ENCODE measurements around the gene CRYGS. TPM values are rescaled to one million over a fixed set of nuclear protein-coding genes. Genes with fewer than 3 reads are reported as not detected.

Gene CRYGS
- total RNA-seq, 1 donor from 2014 or later: 3.9 TPM

GRCh38 chr3:186512570-186513302, 31.4 kb downstream of the CRYGS start:
- Mint-ChIP-seq H3K4me1 (ENCODE audit: low read depth) (peaks cover 2% of the 10 kb centered on the region), H3K4me3 (ENCODE audit: low read depth) (no peak overlapping the region), H3K27me3 (peaks cover 35% of the 10 kb centered on the region), H3K27ac (no peak overlapping the region), H3K9me3 (ENCODE audit: low read depth) (no peaks in the 10 kb centered on the region), H3K36me3 (ENCODE audit: insufficient read depth) (no peaks in the 10 kb centered on the region)
- no peak for DNase-seq (ENCODE audit: low spot score, unreplicated experiment)
- TF ChIP-seq CTCF (IDR thresholded peaks at IDR 0.05; ENCODE audit: unreplicated experiment): no peak

DNA sequence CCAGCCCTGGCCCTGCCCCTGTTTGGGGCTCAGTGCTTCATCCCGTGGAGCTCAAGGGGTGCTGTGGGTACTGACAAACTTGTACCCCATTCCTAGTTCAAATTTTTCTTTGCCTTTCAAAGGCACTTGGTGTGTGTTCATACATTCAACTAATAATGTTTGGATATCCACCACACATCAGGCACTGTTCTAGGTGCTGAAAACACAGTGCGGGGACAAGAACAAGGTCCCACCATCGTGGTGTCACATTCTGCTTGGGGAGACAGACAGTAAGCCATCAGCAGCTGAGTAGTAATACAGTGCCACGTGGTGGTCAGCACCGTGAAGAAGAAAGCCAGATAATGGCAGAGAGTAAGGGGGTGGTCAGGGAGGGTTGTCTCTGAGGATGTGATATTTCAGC, 32.5 kb downstream of the CRYGS start:
- H3K4me3 Mint-ChIP-seq (ENCODE audit: low read depth): no peak overlapping the region
- H3K27ac Mint-ChIP-seq: no peak overlapping the region
- H3K9me3 Mint-ChIP-seq (ENCODE audit: low read depth): no peaks in the 10 kb centered on the region
- peaks cover 2% of the 10 kb centered on the region for H3K4me1 Mint-ChIP-seq (ENCODE audit: low read depth)
- DNase-seq (ENCODE audit: low spot score, unreplicated experiment): no peak
- no peak for TF ChIP-seq CTCF (IDR thresholded peaks at IDR 0.05; ENCODE audit: unreplicated experiment)
- H3K27me3 Mint-ChIP-seq: peaks cover 39% of the 10 kb centered on the region
- no peaks in the 10 kb centered on the region for H3K36me3 Mint-ChIP-seq (ENCODE audit: insufficient read depth)

GRCh38 chr3:186511245-186511644, 32.9 kb downstream of the CRYGS start:
- TF ChIP-seq CTCF (IDR thresholded peaks at IDR 0.05; ENCODE audit: unreplicated experiment): no peak

GRCh38 chr3:186510374-186511079, 33.7 kb downstream of the CRYGS start:
- Mint-ChIP-seq H3K27ac (no peak overlapping the region), H3K4me3 (ENCODE audit: low read depth) (no peak overlapping the region), H3K36me3 (ENCODE audit: insufficient read depth) (no peaks in the 10 kb centered on the region), H3K4me1 (ENCODE audit: low read depth) (peaks cover 2% of the 10 kb centered on the region), H3K9me3 (ENCODE audit: low read depth) (no peaks in the 10 kb centered on the region), H3K27me3 (peaks cover 39% of the 10 kb centered on the region)
- DNase-seq (ENCODE audit: low spot score, unreplicated experiment): no peak
- TF ChIP-seq CTCF (IDR thresholded peaks at IDR 0.05; ENCODE audit: unreplicated experiment): no peak

More at GRCh38 chr3:186511245-186511644, 32.9 kb downstream of the CRYGS start:
- Mint-ChIP-seq H3K27ac (no peak overlapping the region), H3K9me3 (ENCODE audit: low read depth) (no peaks in the 10 kb centered on the region), H3K4me3 (ENCODE audit: low read depth) (no peak overlapping the region), H3K36me3 (ENCODE audit: insufficient read depth) (no peaks in the 10 kb centered on the region), H3K4me1 (ENCODE audit: low read depth) (peaks cover 2% of the 10 kb centered on the region), H3K27me3 (peaks cover 42% of the 10 kb centered on the region)
- DNase-seq (ENCODE audit: low spot score, unreplicated experiment): no peak

DNA sequence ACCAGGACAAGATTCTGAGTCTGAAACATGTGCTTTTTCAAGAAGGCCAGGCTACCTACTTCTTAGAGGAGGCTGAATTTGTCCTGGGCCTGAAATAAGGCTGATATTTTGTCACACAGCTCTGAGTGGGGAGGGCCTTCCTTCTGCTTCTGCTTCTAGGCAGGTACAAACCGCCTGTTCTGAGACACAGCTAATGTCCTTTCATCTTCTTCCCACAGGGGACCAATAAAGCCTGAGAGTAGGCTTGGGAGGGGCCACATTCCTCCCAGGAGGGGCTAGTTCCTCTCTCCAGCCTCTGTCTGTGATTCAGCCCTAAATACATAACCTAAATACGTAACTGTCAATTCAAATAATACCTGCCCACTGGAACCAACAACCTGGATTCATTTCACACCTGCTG, 34.8 kb downstream of the CRYGS start:
- no peaks in the 10 kb centered on the region for H3K36me3 Mint-ChIP-seq (ENCODE audit: insufficient read depth)
- H3K4me1 Mint-ChIP-seq (ENCODE audit: low read depth): peaks cover 6% of the 10 kb centered on the region
- H3K9me3 Mint-ChIP-seq (ENCODE audit: low read depth): no peaks in the 10 kb centered on the region
- no peak for TF ChIP-seq CTCF (IDR thresholded peaks at IDR 0.05; ENCODE audit: unreplicated experiment)
- no peak overlapping the region for H3K4me3 Mint-ChIP-seq (ENCODE audit: low read depth)
- peaks cover 39% of the 10 kb centered on the region for H3K27me3 Mint-ChIP-seq
- DNase-seq (ENCODE audit: low spot score, unreplicated experiment): no peak
- H3K27ac Mint-ChIP-seq: no peak overlapping the region
